Measurements from ENCODE around the gene IFNL3.

- TF ChIP-seq CTCF (IDR thresholded peaks at IDR 0.05 in 8 of 11, conservative IDR thresholded peaks at IDR 0.05 in 3 of 11) (no peak), POLR2A (IDR thresholded peaks at IDR 0.05) (no peak)
These were observed 48.6 kb upstream of the IFNL3 start for GRCh38 chr19:39293394-39293793.
